Endothelial cell of umbilical vein (primary cell): Measurements from ENCODE around the gene EXOC3. TPM values are rescaled to one million over a fixed set of nuclear protein-coding genes. Genes with fewer than 3 reads are reported as not detected.

ENCODE experiments used
- BruUV-seq: library from RNA; stranded (reverse); fragments of 400-500 nt; replicated peaks from 2 replicates; lab custom pipeline; 2021; lab: Mats Ljungman, UMichigan
- CTCF ChIA-PET: fragments of 300-600, 350-600 bp; sonication (Branson Sonifier 250); formaldehyde crosslinking; loops from one replicate; lab custom pipeline; 2021; ENCODE audit warnings: antibody characterized with exemption, inconsistent platforms; lab: Charles Lee
- POLR2A ChIA-PET: fragments of 300-600, 350-600 bp; sonication (Branson Sonifier 250); formaldehyde crosslinking; loops from one replicate; lab custom pipeline; 2021; ENCODE audit warnings: antibody characterized with exemption, inconsistent platforms; lab: Charles Lee
- DNase-seq: peaks from one replicate; pipeline ENCODE4 v3.0.0-alpha.2; 2011; ENCODE audit warnings: low read depth, low spot score
- FAIRE-seq: peaks from 2 replicates; lab custom pipeline; 2011; peaks lifted over from hg19 to GRCh38; lab: Jason Lieb, UNC
- H2AFZ ChIP-seq: 2 replicates; pipeline ENCODE4 v1.6.0; 2012; ENCODE audit warnings: low read depth, low read length, control low read depth, inconsistent platforms
- H3K27ac ChIP-seq: 2 replicates; pipeline ENCODE4 v1.5.1; 2011; ENCODE audit warnings: low read depth, mild to moderate bottlenecking, control low read depth, low read length, moderate library complexity; ENCODE audit not compliant: insufficient read depth
- H3K27me3 ChIP-seq, 2 experiments: 2 replicates each; pipeline versions ENCODE4 v1.6.0 to v1.6.1; 2011; ENCODE audit warnings: low read length in 2 of 2, mixed read lengths in 1 of 2; ENCODE audit not compliant: control insufficient read depth in 2 of 2, insufficient read depth in 2 of 2
- H3K36me3 ChIP-seq, 2 experiments: 2 replicates in 1 of 2; 3 replicates in 1 of 2; pipeline ENCODE4 v1.5.1; 2011; ENCODE audit warnings: low read length in 2 of 2, mild to moderate bottlenecking in 1 of 2, moderate library complexity in 1 of 2; ENCODE audit not compliant: control insufficient read depth in 2 of 2, insufficient read depth in 2 of 2; ENCODE audit errors: extremely low read depth in 1 of 2
- H3K4me1 ChIP-seq: 3 replicates; pipeline ENCODE4 v1.5.1; 2011; ENCODE audit warnings: mild to moderate bottlenecking, low read length; ENCODE audit not compliant: control insufficient read depth, insufficient read depth; ENCODE audit errors: extremely low read depth
- H3K4me2 ChIP-seq: 2 replicates; pipeline ENCODE4 v1.6.1; 2011; ENCODE audit warnings: low read length, control low read depth, mixed read lengths; ENCODE audit not compliant: insufficient read depth
- H3K4me3 ChIP-seq, 3 experiments: fragments of 200-600 bp in 1 of 3; sonication (generic), shearing (Covaris generic) in 1 of 3; replicated peaks in 1 of 3; 2 replicates each; pipeline ENCODE4 v1.5.1; 2011 to 2016; ENCODE audit warnings: control low read depth in 3 of 3, low read length in 3 of 3, mild to moderate bottlenecking in 2 of 3, inconsistent platforms in 1 of 3, low read depth in 1 of 3, moderate library complexity in 1 of 3; ENCODE audit not compliant: insufficient read depth in 1 of 3
- H3K79me2 ChIP-seq: 2 replicates; pipeline ENCODE4 v1.6.0; 2012; ENCODE audit warnings: low read length, inconsistent platforms; ENCODE audit not compliant: control insufficient read depth, insufficient read depth
- H3K9ac ChIP-seq: replicated peaks from 2 replicates; pipeline ENCODE3; 2011; ENCODE audit warnings: low read length, control low read depth; ENCODE audit not compliant: insufficient read depth; ENCODE audit errors: extremely low read depth
- H3K9me1 ChIP-seq: replicated peaks from 3 replicates; pipeline ENCODE4 v1.6.0; 2011; ENCODE audit warnings: mild to moderate bottlenecking, low read length; ENCODE audit not compliant: control insufficient read depth, insufficient read depth; ENCODE audit errors: extremely low read depth
- H3K9me3 ChIP-seq: replicated peaks from 2 replicates; pipeline ENCODE4 v1.5.1; 2012; ENCODE audit warnings: low read length, inconsistent platforms; ENCODE audit not compliant: control insufficient read depth, insufficient read depth
- H4K20me1 ChIP-seq: replicated peaks from 2 replicates; pipeline ENCODE3; 2011; ENCODE audit warnings: mild to moderate bottlenecking, low read length; ENCODE audit not compliant: control insufficient read depth, insufficient read depth; ENCODE audit errors: extremely low read depth
- FOS ChIP-seq: IDR thresholded peaks from 2 replicates; pipeline ENCODE4 v1.6.1; 2011; ENCODE audit warnings: mild to moderate bottlenecking, low read length, moderate library complexity, borderline replicate concordance; ENCODE audit not compliant: insufficient read depth
- MYC ChIP-seq: IDR thresholded peaks from one replicate; pipeline ENCODE4 v1.6.1; 2011; ENCODE audit warnings: mild to moderate bottlenecking, low read depth, low read length
- POLR2A ChIP-seq: IDR thresholded peaks from 2 replicates; pipeline ENCODE4 v1.6.1; 2012; ENCODE audit warnings: low read depth, mild to moderate bottlenecking, control low read depth, low read length
- POLR2AphosphoS5 ChIP-seq: IDR thresholded peaks from 2 replicates; pipeline ENCODE4 v1.6.1; 2012; ENCODE audit warnings: low read depth, mild to moderate bottlenecking, control low read depth, low read length, moderate library complexity; ENCODE audit not compliant: insufficient read depth
- dilution Hi-C: fragments of 300-500 bp; cut with MboI; formaldehyde crosslinking; loops from one replicate; pipeline ENCODE4 v1.15.0; 2019; ENCODE audit warnings: low sequenced_read_pairs; ENCODE audit not compliant: extremely low pct_ligation_motif_present
- intact Hi-C: fragments of 100-400 bp; cut with micrococcal nuclease; formaldehyde crosslinking; loops from one replicate; pipeline ENCODE4 v1.10.0; 2022
- polyA plus RNA-seq, 4 experiments: library from polyadenylated mRNA; depleted of rRNA in 3 of 4; stranded (reverse) in 3 of 4; unstranded in 1 of 4; fragments of >200 nt; gene quantifications; 2 replicates each; pipeline versions ENCODE4 v1.2.1 to v1.2.3, GENCODE V29; 2011 to 2012; ENCODE audit warnings: missing spikeins in 1 of 4
- total RNA-seq: library from RNA; stranded (reverse); gene quantifications from 2 replicates; pipeline ENCODE4 v1.2.3, GENCODE V29; 2021
- TF ChIP-seq, protein P1 (sequence below): IDR thresholded peaks from 2 replicates; pipeline ENCODE4 v1.6.1; 2011; ENCODE audit not compliant: insufficient read depth, insufficient read length
- TF ChIP-seq, protein P2 (sequence below), 2 donors: IDR thresholded peaks; 1 replicate in 1 of 2; 2 replicates in 1 of 2; pipeline ENCODE4 v1.5.1; 2011; ENCODE audit warnings: low read length in 2 of 2, mild to moderate bottlenecking in 2 of 2, moderate library complexity in 2 of 2, control low read depth in 1 of 2, inconsistent platforms in 1 of 2, low read depth in 1 of 2; ENCODE audit not compliant: insufficient read depth in 1 of 2; ENCODE audit errors: extremely low read depth in 1 of 2

The EXOC3 gene
- total and polyA plus RNA-seq, 2 donors (not counting 3 experiments of a cell fraction or from before 2014, with no cell fraction given) = 26.4 to 52.9 TPM

DNA sequence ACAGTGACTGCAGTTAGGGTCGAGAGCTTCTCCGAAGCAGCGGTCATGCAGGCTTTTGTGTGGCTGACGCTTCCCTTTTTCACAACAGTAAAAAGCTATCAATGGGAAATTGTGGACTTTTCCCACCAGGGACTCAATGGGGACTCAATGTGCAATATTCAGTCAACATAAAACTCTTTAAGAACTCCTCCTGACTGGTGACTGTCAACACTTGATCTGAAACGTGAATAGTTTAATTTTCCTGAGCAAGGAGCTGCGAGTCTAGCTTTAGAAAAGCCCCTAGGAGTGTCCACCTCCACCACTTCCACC, 28.7 kb downstream of the EXOC3 start:
- peak overlapping the region in 1 of 3 experiments; percentile 42 for H3K4me3 ChIP-seq
- intact Hi-C loops (loop anchor here (5.0 kb wide), 1 partner anchor 141 kb away; the partner anchor contains the start of gene CEP72), dilution Hi-C loops (no loop called here)
- POLR2A ChIA-PET = interaction anchor here (0.6 kb wide), 1 partner anchor 82 kb away, joined by 5 read pairs; no protein-coding TSS in a partner anchor
- H3K9me1 ChIP-seq = no peaks in the 10 kb centered on the region
- H3K9me3 ChIP-seq = no peaks in the 10 kb centered on the region
- no TSS peak for BruUV-seq
- H4K20me1 ChIP-seq = no peaks in the 10 kb centered on the region
- FAIRE-seq (peak; percentile 31), DNase-seq (no peak)
- no peak overlapping the region for H3K27ac ChIP-seq
- peak overlapping the region; percentile 68 for H3K4me2 ChIP-seq
- CTCF ChIA-PET = interaction anchor here (3.5 kb wide), 1 partner anchor 25 kb away, joined by 23 read pairs; no protein-coding TSS in a partner anchor
- H3K4me1 ChIP-seq = peaks cover 6% of the 10 kb centered on the region
- H2AFZ ChIP-seq = no peak overlapping the region
- H3K9ac ChIP-seq = peak overlapping the region; percentile 76
- TF ChIP-seq POLR2A (no peak), MYC (no peak), POLR2AphosphoS5 (no peak), FOS (no peak)
- TF ChIP-seq, protein P1, sequence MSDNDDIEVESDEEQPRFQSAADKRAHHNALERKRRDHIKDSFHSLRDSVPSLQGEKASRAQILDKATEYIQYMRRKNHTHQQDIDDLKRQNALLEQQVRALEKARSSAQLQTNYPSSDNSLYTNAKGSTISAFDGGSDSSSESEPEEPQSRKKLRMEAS = no peak
- TF ChIP-seq, protein P2, sequence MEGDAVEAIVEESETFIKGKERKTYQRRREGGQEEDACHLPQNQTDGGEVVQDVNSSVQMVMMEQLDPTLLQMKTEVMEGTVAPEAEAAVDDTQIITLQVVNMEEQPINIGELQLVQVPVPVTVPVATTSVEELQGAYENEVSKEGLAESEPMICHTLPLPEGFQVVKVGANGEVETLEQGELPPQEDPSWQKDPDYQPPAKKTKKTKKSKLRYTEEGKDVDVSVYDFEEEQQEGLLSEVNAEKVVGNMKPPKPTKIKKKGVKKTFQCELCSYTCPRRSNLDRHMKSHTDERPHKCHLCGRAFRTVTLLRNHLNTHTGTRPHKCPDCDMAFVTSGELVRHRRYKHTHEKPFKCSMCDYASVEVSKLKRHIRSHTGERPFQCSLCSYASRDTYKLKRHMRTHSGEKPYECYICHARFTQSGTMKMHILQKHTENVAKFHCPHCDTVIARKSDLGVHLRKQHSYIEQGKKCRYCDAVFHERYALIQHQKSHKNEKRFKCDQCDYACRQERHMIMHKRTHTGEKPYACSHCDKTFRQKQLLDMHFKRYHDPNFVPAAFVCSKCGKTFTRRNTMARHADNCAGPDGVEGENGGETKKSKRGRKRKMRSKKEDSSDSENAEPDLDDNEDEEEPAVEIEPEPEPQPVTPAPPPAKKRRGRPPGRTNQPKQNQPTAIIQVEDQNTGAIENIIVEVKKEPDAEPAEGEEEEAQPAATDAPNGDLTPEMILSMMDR (IDR thresholded peaks at IDR 0.05; ENCODE audit: extremely low read depth in 1 of 2, insufficient read depth in 1 of 2, low read depth in 1 of 2, low read length in 2 of 2) = no peak
- peaks cover 4% of the 10 kb centered on the region for H3K79me2 ChIP-seq
- peaks cover 0 to 3% of the 10 kb centered on the region in 2 experiments for H3K36me3 ChIP-seq
- H3K27me3 ChIP-seq = peaks cover 5 to 10% of the 10 kb centered on the region in 2 experiments
